ENCODE data around the gene PALM2AKAP2. TPM values are rescaled to one million over a fixed set of nuclear protein-coding genes. Genes with fewer than 3 reads are reported as not detected.

PALM2AKAP2 gene
- total RNA-seq, 4 donors from 2014 or later = 2.0 to 8.2 (median 3.6) TPM

DNA sequence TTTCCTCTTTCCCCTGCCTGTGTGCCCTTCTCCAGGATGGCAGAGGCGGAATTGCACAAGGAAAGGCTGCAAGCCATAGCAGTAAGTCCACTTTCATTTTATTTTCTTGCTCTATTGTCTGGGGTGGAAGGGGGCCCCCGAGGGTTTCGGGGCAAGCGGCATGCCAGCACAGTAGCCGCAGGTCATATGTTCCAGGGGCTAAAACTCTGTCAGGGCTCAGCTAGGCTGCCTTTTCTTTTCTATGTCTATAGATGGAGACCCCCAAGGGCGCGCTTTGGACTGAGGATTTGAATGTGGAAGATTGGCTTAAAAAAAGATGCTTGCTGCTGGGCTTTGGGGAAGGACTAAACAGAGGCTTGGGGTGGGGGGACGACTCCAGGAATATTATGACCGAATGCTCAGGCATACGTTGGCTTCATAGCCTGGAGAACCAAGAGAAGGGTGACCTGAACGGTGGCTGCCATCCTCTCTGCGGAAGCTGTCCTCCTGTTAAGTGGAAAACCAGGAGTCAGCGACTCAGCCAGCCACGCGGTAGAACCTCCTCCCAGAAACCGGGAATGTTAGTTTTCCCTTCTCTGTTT, 545 bp downstream of the PALM2AKAP2 start:
- Histone ChIP-seq H3K4me3 (peak overlapping the region; percentile 40 to 59), H3K9me3 (no peaks in the 10 kb centered on the region), H3K27ac (peak overlapping the region in 3 of 4 donors; percentile 58 to 59 (median 59)), H3K27me3 (peaks cover 27% of the 10 kb centered on the region), H3K4me1 (peaks cover 0 to 24% (median 0%) of the 10 kb centered on the region in 3 donors), H3K36me3 (no peaks in the 10 kb centered on the region)
- no peak for ATAC-seq
- TF ChIP-seq EP300 (IDR thresholded peaks at IDR 0.05) (no peak), POLR2A (IDR thresholded peaks at IDR 0.05) (no peak), POLR2AphosphoS5 (IDR thresholded peaks at IDR 0.05) (no peak)
- TF ChIP-seq, protein P1, sequence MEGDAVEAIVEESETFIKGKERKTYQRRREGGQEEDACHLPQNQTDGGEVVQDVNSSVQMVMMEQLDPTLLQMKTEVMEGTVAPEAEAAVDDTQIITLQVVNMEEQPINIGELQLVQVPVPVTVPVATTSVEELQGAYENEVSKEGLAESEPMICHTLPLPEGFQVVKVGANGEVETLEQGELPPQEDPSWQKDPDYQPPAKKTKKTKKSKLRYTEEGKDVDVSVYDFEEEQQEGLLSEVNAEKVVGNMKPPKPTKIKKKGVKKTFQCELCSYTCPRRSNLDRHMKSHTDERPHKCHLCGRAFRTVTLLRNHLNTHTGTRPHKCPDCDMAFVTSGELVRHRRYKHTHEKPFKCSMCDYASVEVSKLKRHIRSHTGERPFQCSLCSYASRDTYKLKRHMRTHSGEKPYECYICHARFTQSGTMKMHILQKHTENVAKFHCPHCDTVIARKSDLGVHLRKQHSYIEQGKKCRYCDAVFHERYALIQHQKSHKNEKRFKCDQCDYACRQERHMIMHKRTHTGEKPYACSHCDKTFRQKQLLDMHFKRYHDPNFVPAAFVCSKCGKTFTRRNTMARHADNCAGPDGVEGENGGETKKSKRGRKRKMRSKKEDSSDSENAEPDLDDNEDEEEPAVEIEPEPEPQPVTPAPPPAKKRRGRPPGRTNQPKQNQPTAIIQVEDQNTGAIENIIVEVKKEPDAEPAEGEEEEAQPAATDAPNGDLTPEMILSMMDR (IDR thresholded peaks at IDR 0.05) = no peak
- 0 to 4% methylated on average over 2 to 5 of the region's 16 CpGs for WGBS, 2 donors (ENCODE audit: low coverage in 1 of 2)

DNA sequence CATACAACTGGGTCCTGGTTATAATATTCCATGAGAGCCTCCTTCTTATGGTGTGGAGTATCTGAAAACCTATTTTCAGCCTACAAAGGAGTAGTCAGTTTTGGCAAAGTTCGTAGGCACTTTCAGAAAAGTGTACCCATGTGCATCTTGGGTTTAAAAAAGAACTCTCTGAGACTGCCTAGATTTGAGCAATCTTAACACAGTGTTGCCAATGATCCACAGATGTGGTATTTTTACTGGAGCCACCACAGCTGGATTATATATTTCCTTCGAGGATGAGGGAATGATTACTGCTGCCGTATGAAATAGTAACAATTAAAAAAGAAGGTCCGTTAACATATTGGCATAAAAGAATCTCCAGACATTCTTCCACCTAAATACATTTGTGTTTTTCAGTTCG, 1.1 kb downstream of the PALM2AKAP2 start:
- no peak for ATAC-seq
- WGBS, 2 donors (ENCODE audit: low coverage in 1 of 2) = 6 to 39% methylated on average over 4 to 5 of the region's 5 CpGs

DNA sequence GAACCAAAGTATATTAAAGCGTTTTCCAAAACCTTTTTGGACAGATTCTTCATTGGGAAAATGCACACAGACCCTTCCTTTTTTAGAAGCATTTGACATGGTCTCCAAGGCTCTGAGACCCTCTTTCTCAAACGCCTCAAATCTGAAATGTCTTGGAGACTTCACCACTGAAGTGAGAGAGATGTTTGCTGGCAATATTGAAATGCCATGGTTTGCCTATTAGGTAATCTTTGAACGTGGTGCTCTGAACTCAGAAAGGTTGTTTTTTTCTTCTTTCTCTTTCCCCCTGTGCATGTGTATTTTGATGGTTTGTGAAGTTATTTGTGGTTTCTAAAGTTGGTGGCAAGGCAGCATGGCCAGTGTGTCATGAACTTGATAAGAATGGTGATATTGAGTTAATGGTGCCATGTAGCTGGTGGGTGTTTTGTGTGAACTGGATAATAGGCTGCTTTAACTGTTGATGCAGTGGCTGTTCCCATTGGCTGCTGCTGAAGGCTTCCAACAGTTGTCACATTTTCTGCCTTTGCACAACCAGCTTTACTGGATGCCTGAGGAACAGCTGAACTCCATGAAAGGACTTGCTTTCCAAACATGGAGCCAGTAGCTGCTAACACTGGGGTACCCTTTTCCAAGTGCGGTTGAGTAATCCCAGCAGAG, 1.7 kb downstream of the PALM2AKAP2 start:
- 35% methylated on average over 4 of the region's 4 CpGs for WGBS, 2 donors (ENCODE audit: low coverage in 1 of 2)
- Histone ChIP-seq H3K4me1 (peaks cover 0 to 24% (median 0%) of the 10 kb centered on the region in 3 donors), H3K4me3 (peak overlapping the region in 1 of 2 donors; percentile 59), H3K36me3 (no peaks in the 10 kb centered on the region), H3K27me3 (peaks cover 27% of the 10 kb centered on the region), H3K27ac (peak overlapping the region in 1 of 4 donors; percentile 8), H3K9me3 (no peaks in the 10 kb centered on the region)
- TF ChIP-seq, protein P1 (IDR thresholded peaks at IDR 0.05) = no peak
- TF ChIP-seq EP300 (IDR thresholded peaks at IDR 0.05) = no peak
- no peak for TF ChIP-seq POLR2AphosphoS5 (IDR thresholded peaks at IDR 0.05)
- no peak for TF ChIP-seq POLR2A (IDR thresholded peaks at IDR 0.05)
- peak; percentile 79 for ATAC-seq

More for the DNA sequence above, 1.1 kb downstream of the PALM2AKAP2 start:
- TF ChIP-seq EP300 (IDR thresholded peaks at IDR 0.05) = no peak
- TF ChIP-seq POLR2AphosphoS5 (IDR thresholded peaks at IDR 0.05) = no peak
- TF ChIP-seq POLR2A (IDR thresholded peaks at IDR 0.05) = no peak
- TF ChIP-seq, protein P1 (IDR thresholded peaks at IDR 0.05) = no peak
- no peaks in the 10 kb centered on the region for H3K36me3 ChIP-seq
- H3K27ac ChIP-seq = peak overlapping the region in 3 of 4 donors; percentile 8 to 59 (median 58)
- peaks cover 0 to 24% (median 0%) of the 10 kb centered on the region in 3 donors for H3K4me1 ChIP-seq
- no peaks in the 10 kb centered on the region for H3K9me3 ChIP-seq
- H3K27me3 ChIP-seq = peaks cover 27% of the 10 kb centered on the region
- H3K4me3 ChIP-seq = peak overlapping the region; percentile 40 to 59

DNA sequence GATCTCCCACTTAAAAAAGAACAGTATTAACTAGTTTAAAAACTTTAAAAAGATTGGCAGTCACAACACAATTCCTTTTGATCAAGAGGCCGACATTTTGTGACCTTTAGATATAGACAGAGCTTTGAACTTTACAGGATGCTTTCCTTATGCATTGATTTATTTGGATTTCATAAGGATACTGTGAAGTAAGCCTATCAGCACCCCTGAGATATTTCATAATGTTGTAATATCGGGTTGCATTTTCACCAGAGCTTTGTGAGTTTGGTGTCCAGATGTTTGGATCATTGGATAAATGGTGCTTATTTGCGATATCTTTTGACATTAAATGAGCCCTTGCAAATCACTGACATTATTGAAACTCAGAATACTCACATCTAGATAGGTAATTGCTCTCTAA, 7.7 kb downstream of the PALM2AKAP2 start:
- Histone ChIP-seq H3K4me3 (no peak overlapping the region), H3K9me3 (no peaks in the 10 kb centered on the region), H3K4me1 (peaks cover 0 to 4% (median 0%) of the 10 kb centered on the region in 3 donors), H3K36me3 (no peaks in the 10 kb centered on the region), H3K27ac (no peak overlapping the region), H3K27me3 (no peaks in the 10 kb centered on the region)
- no peak for ATAC-seq
- TF ChIP-seq, protein P1 (IDR thresholded peaks at IDR 0.05) = no peak
- TF ChIP-seq POLR2A (IDR thresholded peaks at IDR 0.05) (no peak), POLR2AphosphoS5 (IDR thresholded peaks at IDR 0.05) (no peak), EP300 (IDR thresholded peaks at IDR 0.05) (no peak)
- 84 to 86% methylated on average over 3 of the region's 3 CpGs for WGBS, 2 donors (ENCODE audit: low coverage in 1 of 2)
